Measurements from ENCODE around the gene APOA5. TPM values are rescaled to one million over a fixed set of nuclear protein-coding genes. Genes with fewer than 3 reads are reported as not detected.

Gene APOA5
- total RNA-seq, 1 experiment from 2014 or later, result 0.20 TPM

GRCh38 chr11:116813170-116813569 is 21.5 kb upstream of the APOA5 start (continued):
- TF ChIP-seq AFF4 (CRISPR knock-in tag; IDR thresholded peaks at IDR 0.05; ENCODE audit: borderline replicate concordance), result no peak
- TF ChIP-seq ERG (CRISPR knock-in tag; IDR thresholded peaks at IDR 0.05), result no peak
- no peak for TF ChIP-seq CREB1 (CRISPR knock-in tag; IDR thresholded peaks at IDR 0.05)
- no peak for TF ChIP-seq CBFB (CRISPR knock-in tag; IDR thresholded peaks at IDR 0.05; ENCODE audit: low read depth)
- no peak for TF ChIP-seq FOXJ3 (CRISPR knock-in tag; IDR thresholded peaks at IDR 0.05; ENCODE audit: borderline replicate concordance)
- no peak for TF ChIP-seq GTF2I (CRISPR knock-in tag; conservative IDR thresholded peaks at IDR 0.05)
- no peak for TF ChIP-seq ETV6 (CRISPR knock-in tag; IDR thresholded peaks at IDR 0.05)
- TF ChIP-seq JAZF1 (CRISPR knock-in tag; IDR thresholded peaks at IDR 0.05), result no peak

- no peak for TF ChIP-seq ATF1 (CRISPR knock-in tag; IDR thresholded peaks at IDR 0.05)
- TF ChIP-seq ZNF671 (CRISPR knock-in tag; IDR thresholded peaks at IDR 0.05), result no peak
- no peak for TF ChIP-seq SMAD4 (CRISPR knock-in tag; IDR thresholded peaks at IDR 0.05)
- peak; percentile 92; the same call in 1 of the 2 replicates for TF ChIP-seq HMGA2 (CRISPR knock-in tag; IDR thresholded peaks at IDR 0.05)
- no peak for TF ChIP-seq ETV6 (CRISPR knock-in tag; IDR thresholded peaks at IDR 0.05)
- no peak for TF ChIP-seq ZNF219 (CRISPR knock-in tag; IDR thresholded peaks at IDR 0.05; ENCODE audit: borderline replicate concordance)
- H3K4me3 Mint-ChIP-seq, result no peak overlapping the region
- H3K27ac Mint-ChIP-seq, result no peak overlapping the region
- DNase-seq (ENCODE audit: low spot score), result no peak
- H3K9me3 Mint-ChIP-seq, result no peaks in the 10 kb centered on the region
- no peak for ATAC-seq
- H3K36me3 Mint-ChIP-seq, result no peaks in the 10 kb centered on the region
- H3K27me3 Mint-ChIP-seq (ENCODE audit: low read depth), result no peaks in the 10 kb centered on the region
- H3K4me1 Mint-ChIP-seq, result no peaks in the 10 kb centered on the region
- CTCF ChIA-PET, result no interaction called here
- POLR2A ChIA-PET, result no interaction called here
These were observed 20.4 kb upstream of the APOA5 start for GRCh38 chr11:116812109-116812508.

- CTCF ChIA-PET, result interaction anchor here (0.6 to 1.0 kb wide), 4 partner anchors 20 to 558 kb away, joined by 3 to 5 read pairs (median 4); partner anchors contain the start of gene APOA5
- no peaks in the 10 kb centered on the region for H3K36me3 Mint-ChIP-seq
- POLR2A ChIA-PET, result no interaction called here
- no peak for DNase-seq (ENCODE audit: low spot score)
- no peak overlapping the region for H3K27ac Mint-ChIP-seq
- H3K27me3 Mint-ChIP-seq (ENCODE audit: low read depth), result no peaks in the 10 kb centered on the region
- H3K9me3 Mint-ChIP-seq, result no peaks in the 10 kb centered on the region
- H3K4me3 Mint-ChIP-seq, result no peak overlapping the region
- no peak for ATAC-seq
- no peaks in the 10 kb centered on the region for H3K4me1 Mint-ChIP-seq
- TF ChIP-seq STAT6 (CRISPR knock-in tag; conservative IDR thresholded peaks at IDR 0.05; ENCODE audit: low read depth) (no peak), NFE2L1 (CRISPR knock-in tag; IDR thresholded peaks at IDR 0.05) (no peak), ZNF671 (CRISPR knock-in tag; IDR thresholded peaks at IDR 0.05) (no peak), NFYB (CRISPR knock-in tag; conservative IDR thresholded peaks at IDR 0.05; ENCODE audit: low read depth) (no peak), FOXJ3 (CRISPR knock-in tag; IDR thresholded peaks at IDR 0.05; ENCODE audit: borderline replicate concordance) (no peak), ZNF425 (CRISPR knock-in tag; conservative IDR thresholded peaks at IDR 0.05) (no peak), CREM (CRISPR knock-in tag; IDR thresholded peaks at IDR 0.05) (no peak), ARID4B (CRISPR knock-in tag; IDR thresholded peaks at IDR 0.05; ENCODE audit: borderline replicate concordance) (no peak)
These were observed 19.5 kb upstream of the APOA5 start for GRCh38 chr11:116811194-116811593.

All from WTC11 (cell line).